Spleen (tissue), 11 donors: ENCODE measurements around the gene STK4. TPM values are rescaled to one million over a fixed set of nuclear protein-coding genes. Genes with fewer than 3 reads are reported as not detected.

Source experiments
- DNase-seq: peaks from one replicate; pipeline ENCODE4 v3.0.0-alpha.2; 2020
- H3K27ac ChIP-seq, 8 donors: fragments of 200-600 bp; sonication (generic) in 7 of 8; 1 replicate in 4 of 8; 2 replicates in 4 of 8; pipeline versions ENCODE4 v1.5.0 to v1.8.0; 2016 to 2021; ENCODE audit warnings: inconsistent platforms in 4 of 8, mild to moderate bottlenecking in 4 of 8, moderate library complexity in 1 of 8
- H3K27me3 ChIP-seq, 7 donors: fragments of 200-600 bp; sonication (generic) in 6 of 7; replicated peaks in 1 of 7; 1 replicate in 4 of 7; 2 replicates in 3 of 7; pipeline versions ENCODE4 v1.5.0 to v1.8.0; 2016 to 2021; ENCODE audit warnings: inconsistent platforms in 3 of 7, mild to moderate bottlenecking in 1 of 7
- H3K36me3 ChIP-seq, 6 donors: fragments of 200-600 bp; sonication (generic) in 5 of 6; 1 replicate in 4 of 6; 2 replicates in 2 of 6; pipeline versions ENCODE4 v1.5.0 to v1.8.0; 2016 to 2021; ENCODE audit warnings: inconsistent platforms in 2 of 6
- H3K4me1 ChIP-seq, 6 donors: fragments of 200-600 bp; sonication (generic) in 5 of 6; 1 replicate in 3 of 6; 2 replicates in 3 of 6; pipeline versions ENCODE4 v1.5.0 to v1.8.0; 2016 to 2021; ENCODE audit warnings: inconsistent platforms in 3 of 6
- H3K4me3 ChIP-seq, 8 donors: fragments of 200-600 bp; sonication (generic) in 7 of 8; 1 replicate in 4 of 8; 2 replicates in 4 of 8; pipeline versions ENCODE4 v1.5.0 to v1.8.0; 2016 to 2021; ENCODE audit warnings: inconsistent platforms in 4 of 8, mild to moderate bottlenecking in 4 of 8, moderate library complexity in 2 of 8
- H3K9me3 ChIP-seq, 8 donors: fragments of 200-600 bp; sonication (generic) in 7 of 8; 1 replicate in 4 of 8; 2 replicates in 4 of 8; pipeline versions ENCODE4 v1.5.0 to v1.8.0; 2016 to 2021; ENCODE audit warnings: inconsistent platforms in 4 of 8
- CTCF ChIP-seq, 11 experiments: fragments of 200-600 bp in 7 of 11; fragments of 450-650 bp in 4 of 11; sonication (generic) in 4 of 11; IDR thresholded peaks in 8 of 11; conservative IDR thresholded peaks in 3 of 11; 1 replicate in 7 of 11; 2 replicates in 4 of 11; pipeline versions ENCODE4 v1.4.0 to v1.8.0; 2016 to 2021; ENCODE audit warnings: antibody characterized with exemption in 11 of 11, inconsistent platforms in 4 of 11, mild to moderate bottlenecking in 1 of 11
- POLR2A ChIP-seq, 3 donors: fragments of 450-650 bp; IDR thresholded peaks; one replicate each; pipeline ENCODE4 v1.5.1; 2017; ENCODE audit warnings: antibody characterized with exemption in 3 of 3, mild to moderate bottlenecking in 1 of 3
- POLR2AphosphoS5 ChIP-seq, 3 donors: sonication (generic); formaldehyde crosslinking; IDR thresholded peaks; one replicate each; pipeline ENCODE4 v1.5.1; 2017; ENCODE audit warnings: antibody characterized with exemption in 3 of 3
- WGBS, 5 donors: extraction: QIAGEN DNeasy Blood & Tissue Kit in 3 of 5; methylation state at CpG; one replicate each; pipeline versions ENCODE4 v1.1.5 to v1.1.7; 2013 to 2018; 5-methylcytosine and 5-hydroxymethylcytosine counted together
- intact Hi-C: fragments of 100-400 bp; cut with DNase I; formaldehyde crosslinking; loops from one replicate; pipeline ENCODE4 v1.15.0; 2023; ENCODE audit warnings: low total_unique reads
- polyA plus RNA-seq, 3 donors: library from polyadenylated mRNA; stranded (reverse); fragments of 200-250 nt; gene quantifications; one replicate each; pipeline ENCODE4 v1.2.1, GENCODE V29; 2013
- total RNA-seq, 7 donors: library from RNA; depleted of rRNA in 3 of 7; stranded (reverse); fragments of >200 nt in 3 of 7; fragmentation: NEBNext Ultra II Directional in 4 of 7; extraction: Animal tissue kit (Norgen Biotek cat#: 25700) in 4 of 7; gene quantifications; one replicate each; pipeline versions ENCODE4 v1.1.0 to v1.2.1, GENCODE V29; 2016 to 2021
- donor health status: healthy with polysubstance abuse.
- donor health status: DM: no; HTN: no; CAD: no; lungs with moderate emphysema.
- donor health status: DM: no; HTN: no; CAD: no.
- donor health status: Bipolar disorder and iron deficiency.
- donor health status: healthy.
- donor health status: DM: no; HTN: no; CAD: no.
- donor health status: DM: yes; HTN: yes; CAD: no.

Gene STK4
- total and polyA plus RNA-seq, 10 donors, result 19.0 to 241 (median 124) TPM

- 56 to 72% (median 65%) methylated on average over 2 of the region's 2 CpGs for WGBS, 5 donors
- intact Hi-C loops, result no loop called here
- H3K27ac ChIP-seq, result no peak overlapping the region
- H3K27me3 ChIP-seq, result no peaks in the 10 kb centered on the region
- H3K4me1 ChIP-seq, result peaks cover 0 to 10% (median 0%) of the 10 kb centered on the region in 6 donors
- peaks cover 0 to 20% (median 17%) of the 10 kb centered on the region in 8 donors for H3K9me3 ChIP-seq
- no peak for TF ChIP-seq POLR2A (IDR thresholded peaks at IDR 0.05)
- no peak for DNase-seq
- H3K4me3 ChIP-seq, result no peak overlapping the region
- peaks cover 0 to 84% (median 29%) of the 10 kb centered on the region in 6 donors for H3K36me3 ChIP-seq
Observed at GRCh38 chr20:45085289-45085688, 119.0 kb downstream of the STK4 start.

GRCh38 chr20:45085867-45086266, 119.6 kb downstream of the STK4 start:
- H3K4me1 ChIP-seq, result peaks cover 0 to 10% (median 0%) of the 10 kb centered on the region in 6 donors

GRCh38 chr20:45087097-45087790, 120.9 kb downstream of the STK4 start:
- peaks cover 0 to 79% (median 10%) of the 10 kb centered on the region in 6 donors for H3K36me3 ChIP-seq
- DNase-seq, result no peak
- TF ChIP-seq POLR2AphosphoS5 (IDR thresholded peaks at IDR 0.05) (no peak), CTCF (IDR thresholded peaks at IDR 0.05 in 8 of 11, conservative IDR thresholded peaks at IDR 0.05 in 3 of 11) (no peak), POLR2A (IDR thresholded peaks at IDR 0.05) (no peak)
- intact Hi-C loops, result no loop called here
- H3K27me3 ChIP-seq, result no peaks in the 10 kb centered on the region
- peaks cover 0 to 10% (median 0%) of the 10 kb centered on the region in 6 donors for H3K4me1 ChIP-seq
- H3K4me3 ChIP-seq, result no peak overlapping the region
- no peak overlapping the region for H3K27ac ChIP-seq
- peaks cover 0 to 10% (median 9%) of the 10 kb centered on the region in 8 donors for H3K9me3 ChIP-seq
- 58 to 72% (median 66%) methylated on average over 3 of the region's 3 CpGs for WGBS, 5 donors

More at GRCh38 chr20:45085867-45086266, 119.6 kb downstream of the STK4 start:
- Histone ChIP-seq H3K9me3 (peaks cover 0 to 20% (median 17%) of the 10 kb centered on the region in 8 donors), H3K27me3 (no peaks in the 10 kb centered on the region), H3K4me3 (no peak overlapping the region), H3K36me3 (peaks cover 0 to 84% (median 23%) of the 10 kb centered on the region in 6 donors), H3K27ac (no peak overlapping the region)
- WGBS, 5 donors, result 87 to 93% (median 89%) methylated on average over 1 of the region's 1 CpG
- intact Hi-C loops, result no loop called here
- TF ChIP-seq CTCF (IDR thresholded peaks at IDR 0.05 in 8 of 11, conservative IDR thresholded peaks at IDR 0.05 in 3 of 11) (no peak), POLR2AphosphoS5 (IDR thresholded peaks at IDR 0.05) (peak in 1 of 3 donors; percentile 1)
- no peak for DNase-seq

- Histone ChIP-seq H3K27me3 (no peaks in the 10 kb centered on the region), H3K9me3 (peaks cover 0 to 5% (median 3%) of the 10 kb centered on the region in 8 donors), H3K4me3 (no peak overlapping the region), H3K36me3 (peaks cover 0 to 77% (median 5%) of the 10 kb centered on the region in 6 donors), H3K4me1 (peaks cover 0 to 10% (median 0%) of the 10 kb centered on the region in 6 donors), H3K27ac (no peak overlapping the region)
- 67 to 100% (median 89%) methylated on average over 1 of the region's 1 CpG for WGBS, 5 donors
- DNase-seq, result no peak
- intact Hi-C loops, result no loop called here
- TF ChIP-seq POLR2AphosphoS5 (IDR thresholded peaks at IDR 0.05) (no peak), CTCF (IDR thresholded peaks at IDR 0.05 in 8 of 11, conservative IDR thresholded peaks at IDR 0.05 in 3 of 11) (no peak), POLR2A (IDR thresholded peaks at IDR 0.05) (no peak)
Observed at GRCh38 chr20:45087814-45088213, 121.5 kb downstream of the STK4 start.
